GM21529 (cell line): ENCODE results near the gene RFTN1.

ENCODE experiments used
- ATAC-seq: cut with Tn5 transposase; IDR thresholded peaks from one replicate; pipeline ENCODE4 v1.9.1; 2021; ENCODE audit not compliant: unreplicated experiment

The RFTN1 gene

DNA sequence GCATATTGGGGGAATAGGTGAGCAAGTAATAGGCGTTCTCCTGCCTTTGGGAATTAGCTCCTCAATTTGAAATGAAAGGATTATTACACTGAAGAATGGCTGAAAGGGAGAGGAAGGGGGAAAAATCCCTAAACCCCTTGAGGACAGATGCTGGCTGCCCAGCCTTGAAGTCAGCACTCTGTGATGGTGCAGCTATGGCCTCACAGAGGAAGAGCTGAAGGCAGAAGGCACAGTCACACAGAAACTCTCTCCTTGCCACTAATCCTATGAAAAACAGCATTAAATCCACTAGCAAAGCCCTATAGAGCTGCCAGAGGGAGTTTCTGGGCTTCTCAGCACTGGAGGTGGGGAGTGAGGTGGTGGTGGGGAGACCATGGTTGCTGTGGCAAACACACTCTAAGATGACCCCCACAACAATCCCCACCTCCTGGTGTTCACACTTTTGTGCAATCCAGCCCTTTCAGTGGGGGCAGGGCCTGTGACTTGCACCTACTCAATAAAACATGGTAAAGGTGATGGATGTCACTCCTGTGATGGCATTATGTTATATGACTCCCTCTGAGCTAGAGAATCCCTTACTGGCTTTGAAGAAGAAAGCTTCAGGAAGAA, 101.2 kb downstream of the RFTN1 start:
- ATAC-seq, result no peak

DNA sequence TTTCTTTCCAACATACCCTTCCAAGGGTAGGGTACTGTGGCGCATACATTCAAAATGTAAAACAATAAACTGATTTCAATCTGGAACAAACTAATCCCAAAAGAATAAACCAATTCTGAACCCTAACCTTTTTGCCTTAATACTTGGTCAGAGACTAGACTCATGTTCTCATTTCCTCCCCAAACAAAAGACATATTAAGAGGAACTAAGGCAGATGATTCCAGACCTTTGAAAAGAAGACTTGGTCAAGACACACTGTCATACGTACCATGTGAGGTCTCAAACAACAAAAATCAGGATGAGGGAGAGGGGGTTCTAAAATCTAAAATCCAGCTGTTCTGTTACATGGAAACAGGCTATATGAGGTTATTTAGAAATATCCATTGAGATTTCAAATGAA, 102.1 kb downstream of the RFTN1 start:
- ATAC-seq, result no peak

DNA sequence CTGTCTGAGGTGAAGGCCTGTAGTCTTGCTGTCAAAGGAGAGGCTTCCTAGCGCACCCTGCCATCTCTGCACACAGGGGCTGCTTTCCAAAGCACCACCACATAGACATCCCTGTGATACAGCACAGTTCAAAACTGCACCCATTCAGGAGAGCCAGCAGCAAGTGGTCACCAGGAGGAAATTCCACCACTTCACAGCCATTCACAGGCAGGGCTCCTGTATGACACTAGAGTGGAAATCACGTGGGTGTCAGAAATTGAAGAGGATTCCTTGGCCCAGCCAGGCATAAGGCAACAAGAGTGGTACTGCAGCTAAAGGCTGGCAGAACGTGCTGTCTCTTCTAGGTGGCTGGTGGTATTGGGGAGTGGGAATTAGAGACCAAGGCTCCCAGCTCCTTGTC, 102.8 kb downstream of the RFTN1 start:
- ATAC-seq, result no peak

DNA sequence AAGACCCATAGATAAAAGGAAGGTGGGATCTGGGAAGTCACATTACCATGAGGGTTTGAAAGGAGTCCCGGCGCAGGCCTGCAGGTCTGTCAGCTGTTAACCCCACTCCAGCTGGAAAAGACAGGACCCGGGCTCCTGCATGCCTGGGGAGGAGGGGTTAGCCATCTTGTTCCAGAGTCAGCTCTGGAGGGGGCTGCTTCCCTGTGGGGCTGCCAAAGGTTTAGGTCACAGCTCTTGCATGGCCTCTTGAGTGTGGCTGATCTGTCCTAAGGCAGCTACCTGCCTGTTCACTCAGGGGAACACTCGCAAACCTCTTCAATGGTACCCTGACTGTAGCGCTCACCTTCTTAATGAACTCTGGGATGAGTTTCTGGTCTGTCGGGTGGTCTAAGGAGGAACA, 104.5 kb downstream of the RFTN1 start:
- ATAC-seq, result no peak

DNA sequence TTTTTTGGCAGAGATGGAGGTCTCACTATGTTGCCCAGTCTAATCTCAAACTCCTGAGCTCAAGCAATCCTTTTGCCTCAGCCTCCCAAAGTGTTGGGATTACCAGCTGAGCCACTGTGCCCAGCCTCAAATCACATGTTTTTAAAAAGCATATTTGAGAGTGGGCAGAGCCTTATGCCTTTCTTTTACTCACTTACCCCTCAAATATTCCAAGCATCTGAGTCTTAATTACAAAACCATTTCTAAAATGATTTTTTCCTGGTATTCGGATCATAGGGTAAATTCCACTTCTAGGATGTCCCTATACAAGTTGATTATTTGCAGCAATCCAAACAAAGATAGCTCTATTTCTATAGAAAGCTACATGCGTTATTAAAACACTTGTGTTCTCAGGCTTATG, 106.1 kb downstream of the RFTN1 start:
- no peak for ATAC-seq

DNA sequence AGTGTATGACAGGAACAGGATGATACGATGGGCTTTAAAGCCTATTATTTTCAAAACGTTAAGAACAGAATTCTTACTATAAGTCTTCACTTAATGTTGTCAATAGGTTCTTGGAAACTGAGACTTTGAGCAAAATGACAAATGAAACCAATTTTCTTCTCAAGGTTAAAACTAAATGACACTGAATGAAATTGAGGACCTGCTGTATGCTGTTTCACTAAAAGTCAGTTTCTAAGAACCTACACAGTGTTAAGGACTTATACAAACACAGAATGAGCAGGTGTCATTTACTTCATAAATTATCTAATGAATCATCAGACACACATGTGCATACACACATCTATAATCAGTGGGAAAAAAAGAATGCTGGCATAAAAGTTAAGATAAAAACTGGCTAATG, 106.9 kb downstream of the RFTN1 start:
- ATAC-seq, result no peak

DNA sequence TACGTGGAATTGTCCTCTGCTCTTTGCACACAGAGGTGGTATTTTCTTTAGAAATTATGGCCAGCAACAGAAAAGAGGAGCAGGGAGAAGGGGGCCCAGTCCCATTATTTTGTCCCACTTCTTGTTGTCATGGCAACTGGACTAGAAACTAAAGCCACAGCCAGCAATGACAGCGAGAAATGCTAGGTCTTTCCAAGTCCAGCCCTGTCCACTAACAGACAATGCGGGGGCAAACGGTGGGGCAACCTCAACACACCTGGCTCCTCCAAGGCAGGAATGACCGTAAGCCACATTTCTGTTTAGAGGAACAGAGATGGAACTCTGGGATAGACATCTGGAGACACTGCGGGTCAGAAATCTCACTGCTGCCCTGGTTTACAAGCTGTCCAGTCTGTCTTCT, 107.3 kb downstream of the RFTN1 start:
- ATAC-seq, result no peak

DNA sequence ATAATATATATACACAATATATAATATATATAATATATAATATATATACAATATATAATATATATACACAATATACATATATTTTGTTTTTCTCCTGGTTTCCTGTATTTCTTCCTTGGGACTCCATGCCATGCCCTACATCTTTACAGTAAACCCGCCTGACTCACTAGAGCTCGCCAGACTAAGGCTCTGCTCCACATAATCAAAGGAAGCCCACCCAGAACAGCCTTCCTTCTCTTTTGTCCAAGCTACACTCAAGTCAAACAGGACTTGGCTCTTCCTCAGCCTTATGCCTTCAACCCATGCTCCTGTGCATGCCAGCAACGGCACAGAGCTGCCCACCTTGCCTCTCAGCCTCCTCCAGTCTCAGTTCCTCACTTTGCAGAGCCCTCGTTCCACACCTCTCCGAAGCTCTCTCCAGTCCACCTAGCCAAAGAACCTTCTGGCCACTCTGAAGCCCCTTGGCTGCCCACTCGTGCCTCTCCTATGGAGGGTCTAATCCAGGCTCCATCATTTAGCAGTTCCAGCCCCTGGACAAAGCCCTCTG, 109.1 kb downstream of the RFTN1 start:
- no peak for ATAC-seq

DNA sequence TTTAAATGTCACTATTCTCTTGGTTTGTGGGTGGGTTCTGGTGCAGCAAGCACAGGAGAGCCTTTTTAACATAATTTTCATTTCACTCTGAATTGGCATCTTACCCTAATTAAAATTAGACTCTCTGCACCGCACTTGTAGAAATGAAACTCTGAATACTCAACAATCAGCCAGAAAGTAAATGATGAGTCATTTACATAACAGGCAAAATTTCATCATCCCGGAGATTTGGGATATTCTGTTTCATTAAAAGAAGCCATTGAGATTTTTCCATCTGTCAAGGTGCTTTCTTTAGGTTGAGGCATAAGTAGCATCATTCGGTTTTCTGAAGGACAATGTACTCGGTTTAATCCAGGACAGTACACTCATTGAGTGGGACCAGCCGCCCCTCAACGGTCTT, 111.0 kb downstream of the RFTN1 start:
- no peak for ATAC-seq

DNA sequence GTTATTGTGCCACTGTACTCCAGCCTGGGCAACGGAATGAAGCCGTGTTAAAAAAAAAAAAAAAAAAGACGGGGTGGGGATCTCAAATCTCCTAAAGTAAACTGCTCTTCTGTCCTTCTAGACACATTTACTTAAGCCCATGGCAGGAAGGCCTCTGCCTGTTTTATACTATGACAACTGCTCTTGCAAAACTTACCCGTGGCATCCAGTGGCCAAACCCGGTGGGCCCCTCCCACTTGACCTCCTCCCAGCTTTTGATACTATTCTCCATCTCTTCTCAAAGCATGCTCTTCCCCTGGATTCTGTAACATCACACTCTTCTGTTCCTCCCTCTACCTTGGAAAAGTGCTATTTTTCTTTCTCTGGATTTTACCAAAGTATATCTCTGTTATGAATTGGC, 112.2 kb downstream of the RFTN1 start:
- ATAC-seq, result no peak

DNA sequence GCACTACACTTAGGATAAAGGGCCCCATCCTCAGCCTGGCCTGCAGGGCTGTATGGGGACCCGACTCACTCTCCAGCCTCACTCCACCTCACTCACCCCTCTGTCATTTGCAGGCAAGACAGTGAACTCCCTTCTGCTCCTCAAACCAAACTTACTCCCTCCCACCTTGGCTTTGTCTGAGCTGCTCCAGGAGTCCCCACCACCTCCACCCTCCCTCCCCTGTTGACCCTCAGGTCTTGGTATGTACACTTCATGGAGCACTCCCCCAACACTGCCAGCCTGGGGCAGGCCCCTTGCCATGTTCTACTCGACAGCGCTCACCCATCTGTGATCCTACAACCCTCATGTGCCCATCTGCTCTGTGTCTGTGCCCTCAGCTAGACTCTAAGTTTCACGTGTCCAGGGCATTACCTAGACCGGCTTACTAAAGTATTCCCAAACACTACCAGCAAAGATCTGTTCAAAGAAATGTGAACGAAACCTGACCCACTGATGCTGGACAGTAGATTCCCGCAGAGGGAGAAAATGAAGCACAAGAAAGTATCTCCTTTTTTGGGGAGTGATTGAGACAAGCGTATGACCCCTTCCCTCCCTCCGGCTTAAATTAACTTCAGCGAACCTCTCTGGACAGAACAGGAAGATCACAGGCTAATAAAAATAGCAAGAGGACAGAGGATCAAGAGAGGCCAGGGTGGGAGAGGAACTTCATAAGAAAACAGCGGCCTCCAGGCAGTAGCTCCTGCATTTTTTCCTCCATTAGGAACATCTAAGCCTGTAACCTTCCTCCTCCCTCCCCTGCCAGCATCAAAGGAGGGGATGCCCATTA, 113.2 kb downstream of the RFTN1 start:
- no peak for ATAC-seq

DNA sequence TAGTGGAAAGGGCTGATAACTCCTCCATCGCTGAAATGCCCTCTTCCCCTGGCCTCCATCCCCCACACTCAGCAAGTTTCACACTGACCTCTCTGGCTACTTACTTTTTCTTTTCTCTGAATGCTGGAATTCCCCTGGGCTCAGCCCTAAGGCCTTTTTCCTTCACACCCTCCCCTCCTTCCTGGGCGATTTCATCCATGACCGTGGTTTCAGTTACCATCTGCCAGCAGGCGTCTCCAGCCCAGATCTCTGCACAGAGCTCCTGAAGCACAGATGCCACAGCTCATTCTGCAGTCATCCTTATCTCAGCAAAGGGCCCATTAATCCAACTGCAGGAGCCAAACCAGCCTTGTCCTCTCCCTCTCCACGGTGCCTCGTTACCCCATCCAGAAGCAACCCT, 114.0 kb downstream of the RFTN1 start:
- ATAC-seq, result no peak

DNA sequence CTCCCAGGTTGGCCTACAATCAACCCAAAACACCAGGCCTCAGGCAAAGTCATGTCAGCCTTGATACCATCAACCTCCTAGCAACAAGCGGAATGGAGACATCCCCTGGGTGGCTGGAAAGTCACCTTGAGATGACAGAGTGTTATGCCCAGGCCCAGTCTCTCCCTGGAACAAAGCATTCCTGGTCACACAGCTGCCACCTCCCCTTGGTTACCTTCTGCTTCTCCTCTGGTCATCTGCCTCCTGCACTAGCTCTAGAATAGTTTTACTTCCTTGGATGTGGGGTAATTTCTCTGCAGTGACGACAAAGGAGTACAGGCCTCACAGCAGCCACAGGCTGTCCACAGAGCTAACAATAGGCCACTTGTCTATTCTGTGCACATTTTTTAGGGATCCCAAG, 114.9 kb downstream of the RFTN1 start:
- ATAC-seq, result no peak

DNA sequence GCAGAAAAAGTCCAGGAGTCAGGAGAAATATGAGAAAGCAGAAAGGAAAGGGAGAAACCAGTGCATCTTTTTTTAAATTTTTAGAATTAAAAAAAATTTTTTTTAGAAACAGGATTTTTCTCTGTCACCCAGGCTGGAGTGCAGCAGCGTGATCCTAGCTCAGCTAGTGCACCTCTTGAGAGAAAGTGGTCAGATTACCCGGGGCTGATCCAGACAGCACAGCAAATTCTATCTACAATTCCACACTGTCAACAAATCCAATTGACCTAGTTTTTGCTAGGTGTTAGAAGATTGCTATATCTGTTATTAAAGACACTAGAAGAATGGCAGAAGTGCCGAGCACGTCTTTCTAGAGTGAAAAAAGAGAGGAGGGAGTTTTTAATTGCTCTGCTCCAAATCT, 117.3 kb downstream of the RFTN1 start:
- no peak for ATAC-seq

DNA sequence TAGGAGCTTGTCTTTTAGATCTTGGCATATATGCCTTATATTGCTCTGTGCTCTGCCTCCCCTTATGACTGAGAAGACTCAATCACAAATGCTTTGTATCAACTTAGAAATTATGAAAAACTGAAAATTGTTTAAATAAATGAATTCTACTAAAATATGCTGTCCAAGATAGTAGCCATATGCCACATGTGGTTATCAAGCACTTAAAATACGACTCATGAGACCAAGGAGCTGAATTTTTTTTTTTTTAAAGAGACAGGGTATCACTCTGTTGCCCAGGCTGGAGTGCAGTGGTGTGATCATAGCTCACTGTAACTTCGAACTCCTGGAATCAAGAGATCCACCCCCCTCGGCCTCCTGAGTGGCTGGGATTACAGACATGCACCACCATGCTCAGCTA, 118.3 kb downstream of the RFTN1 start:
- no peak for ATAC-seq

DNA sequence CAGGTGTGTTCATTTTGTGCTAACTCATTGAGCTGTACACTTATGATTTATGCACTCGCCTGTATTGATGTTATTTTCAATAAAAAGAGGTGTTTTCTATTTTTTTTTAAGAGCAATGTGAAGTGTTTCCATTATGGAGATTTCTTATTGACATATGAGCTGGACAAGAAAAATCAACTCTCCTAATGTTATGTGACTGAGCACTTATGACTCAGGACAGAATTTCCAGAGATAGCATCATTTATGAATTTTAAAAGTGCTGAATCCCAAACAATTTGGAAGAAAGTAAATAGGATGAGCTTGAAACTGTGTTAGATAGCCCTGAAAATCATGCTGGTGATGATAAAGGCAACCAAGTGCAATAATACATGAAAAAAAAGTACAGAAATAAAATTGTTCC, 118.9 kb downstream of the RFTN1 start:
- no peak for ATAC-seq

DNA sequence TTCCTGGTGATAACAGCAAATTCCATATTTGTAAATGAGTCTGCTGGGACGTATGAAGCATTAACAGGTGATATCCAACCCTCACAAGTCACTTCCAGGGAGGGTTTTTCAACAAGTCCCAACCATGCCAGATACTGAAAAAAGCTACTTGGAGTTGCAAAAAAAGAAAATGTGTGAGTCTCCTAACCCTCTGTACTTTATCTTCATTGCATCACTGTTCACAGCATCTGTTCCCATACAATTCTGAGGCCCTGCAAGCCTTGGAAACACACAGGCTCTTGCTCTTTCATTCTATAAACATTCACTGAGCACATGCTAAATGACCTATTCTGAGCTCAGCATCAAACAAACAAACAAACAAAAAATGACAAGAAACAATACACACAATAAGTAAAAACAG, 120.8 kb downstream of the RFTN1 start:
- ATAC-seq, result no peak

DNA sequence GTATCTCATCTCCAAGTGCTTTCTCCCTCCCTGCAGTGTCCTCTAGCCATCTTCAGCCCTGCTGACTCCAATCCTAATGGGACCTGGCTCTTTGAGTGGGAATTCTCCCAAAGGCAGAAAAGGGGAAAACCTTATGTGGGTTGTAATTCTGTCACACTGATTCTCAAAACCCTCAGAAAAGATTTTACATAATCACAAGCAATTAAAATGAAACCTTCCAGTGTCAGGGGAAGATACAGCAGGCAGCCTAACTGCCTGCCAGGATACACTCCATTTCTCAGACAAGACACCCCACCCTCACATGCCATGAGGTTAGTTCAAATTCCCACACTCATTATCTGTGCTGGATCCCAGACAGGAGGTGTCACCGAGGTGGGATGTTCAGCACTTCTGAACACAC, 121.4 kb downstream of the RFTN1 start:
- no peak for ATAC-seq

DNA sequence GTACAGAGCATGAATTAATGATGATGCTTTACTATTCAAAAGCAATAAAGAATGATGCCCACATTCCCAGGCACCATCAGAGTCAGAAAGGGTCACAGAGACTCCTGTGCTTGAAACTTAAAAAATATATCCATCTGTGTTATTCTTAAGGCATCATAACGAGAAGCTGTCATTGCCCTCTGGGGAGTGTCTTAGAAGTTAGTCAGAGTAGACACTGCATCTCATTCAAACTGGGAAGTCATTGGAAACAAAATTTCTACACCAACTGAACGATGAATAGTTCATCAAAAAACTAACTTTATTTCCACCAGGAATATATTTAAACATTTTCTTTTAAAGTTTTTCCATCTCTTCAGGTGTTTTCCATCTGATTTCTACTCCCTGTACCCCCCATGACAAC, 122.9 kb downstream of the RFTN1 start:
- ATAC-seq, result no peak

DNA sequence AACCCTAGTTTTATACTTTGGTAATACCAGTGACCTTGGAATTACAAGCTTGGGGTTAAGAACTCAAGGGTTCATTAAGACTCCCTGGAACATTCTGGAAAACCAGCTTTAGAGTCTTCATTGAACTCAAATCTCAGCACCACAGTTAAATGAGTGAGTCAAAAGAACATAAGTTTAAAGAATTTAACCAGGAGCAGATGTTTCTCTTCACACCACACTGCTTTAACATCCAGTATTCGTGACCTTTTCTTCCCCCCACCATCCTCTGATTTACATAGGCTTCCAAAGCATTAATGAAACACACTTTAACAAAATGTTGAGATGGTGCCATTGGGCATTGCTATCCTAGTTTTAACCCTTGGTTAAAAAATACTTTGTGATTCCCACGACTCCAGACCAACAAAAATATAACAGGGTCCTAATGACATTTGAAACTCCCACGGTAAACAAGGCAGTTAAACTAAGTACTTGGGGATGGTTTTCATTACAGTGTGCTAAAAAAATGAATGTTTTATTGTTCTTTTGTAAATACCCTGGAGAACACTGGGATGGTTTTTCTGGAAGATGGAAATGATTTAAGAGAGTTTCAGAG, 124.6 kb downstream of the RFTN1 start:
- ATAC-seq, result no peak

DNA sequence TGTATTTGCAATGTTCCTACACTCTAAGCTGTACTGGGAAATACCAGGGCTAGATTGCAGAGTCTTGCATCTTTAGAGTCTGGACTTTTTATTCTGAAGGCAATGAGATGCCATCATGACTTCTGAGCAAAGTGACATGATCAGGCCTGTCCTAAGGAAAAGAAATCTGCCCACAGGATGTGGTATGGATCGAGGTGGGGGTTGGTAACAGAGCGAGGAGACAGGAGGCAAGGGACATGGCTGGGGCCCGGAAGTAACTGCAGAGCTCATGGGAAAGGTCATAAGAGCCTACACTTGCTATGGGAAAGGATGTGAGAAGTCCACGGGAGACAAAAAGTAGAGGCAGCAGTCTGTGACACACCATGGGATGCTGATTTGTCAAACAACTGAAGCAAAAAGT, 126.9 kb downstream of the RFTN1 start:
- ATAC-seq, result no peak

DNA sequence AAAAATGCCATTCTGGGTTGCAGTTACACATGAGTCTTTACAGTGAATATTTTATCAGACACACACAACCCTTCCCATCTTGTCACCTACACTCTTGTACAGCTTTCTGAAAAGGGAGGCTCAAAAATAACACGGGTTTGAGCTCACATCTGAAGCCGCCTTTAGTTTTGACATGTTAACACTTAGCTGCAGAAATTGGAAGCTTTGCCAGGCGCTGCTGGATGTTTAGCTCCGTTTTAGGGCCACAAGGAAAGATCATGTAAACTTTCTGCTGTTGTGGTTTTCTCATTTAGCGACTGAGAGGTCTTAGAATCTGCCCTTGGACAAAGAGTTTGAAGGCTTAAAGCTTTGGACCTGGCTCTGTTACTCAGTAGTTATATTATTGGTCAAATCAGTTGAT, 128.3 kb downstream of the RFTN1 start:
- ATAC-seq, result no peak
